GM12864 (cell line): ENCODE results near the gene PPIC.
"Not testable (repeated sequence)": the region's sequence is repeated elsewhere in the genome, so short reads cannot be mapped to it uniquely, and the experiment has no call there.

Experiments
- DNase-seq: peaks from one replicate; pipeline ENCODE4 v3.0.0-alpha.2; 2011; ENCODE audit warnings: low read depth
- H3K4me3 ChIP-seq: 2 replicates; pipeline ENCODE4 v1.5.1; 2011; ENCODE audit warnings: mild to moderate bottlenecking, low read depth, low read length, control low read depth
- CTCF ChIP-seq: IDR thresholded peaks from 2 replicates; pipeline ENCODE4 v1.5.1; 2011; ENCODE audit warnings: low read depth, mild to moderate bottlenecking, moderate library complexity, low read length, control low read depth, inconsistent platforms; ENCODE audit errors: missing control alignments

PPIC gene

GRCh38 chr5:122978644-122979297 lies 57.8 kb downstream of the PPIC start:
- no peak for TF ChIP-seq CTCF
- DNase-seq, result no peak
- no peak overlapping the region for H3K4me3 ChIP-seq

GRCh38 chr5:122978068-122978467 lies 58.5 kb downstream of the PPIC start:
- H3K4me3 ChIP-seq, result no peak overlapping the region
- DNase-seq, result no peak
- TF ChIP-seq CTCF, result no peak

GRCh38 chr5:122977319-122977718 lies 59.2 kb downstream of the PPIC start:
- no peak overlapping the region for H3K4me3 ChIP-seq
- TF ChIP-seq CTCF, result no peak
- DNase-seq, result no peak

- H3K4me3 ChIP-seq, DNase-seq: not testable (repeated sequence)
Observed at GRCh38 chr5:122974251-122974650, 62.3 kb downstream of the PPIC start.

- DNase-seq, H3K4me3 ChIP-seq: not testable (repeated sequence)
Observed at GRCh38 chr5:122973759-122974158, 62.8 kb downstream of the PPIC start.
